ENCODE results near the gene CELA2B. TPM values are rescaled to one million over a fixed set of nuclear protein-coding genes. Genes with fewer than 3 reads are reported as not detected.

Gene CELA2B
- total RNA-seq, 2 donors from 2014 or later: not detected

DNA sequence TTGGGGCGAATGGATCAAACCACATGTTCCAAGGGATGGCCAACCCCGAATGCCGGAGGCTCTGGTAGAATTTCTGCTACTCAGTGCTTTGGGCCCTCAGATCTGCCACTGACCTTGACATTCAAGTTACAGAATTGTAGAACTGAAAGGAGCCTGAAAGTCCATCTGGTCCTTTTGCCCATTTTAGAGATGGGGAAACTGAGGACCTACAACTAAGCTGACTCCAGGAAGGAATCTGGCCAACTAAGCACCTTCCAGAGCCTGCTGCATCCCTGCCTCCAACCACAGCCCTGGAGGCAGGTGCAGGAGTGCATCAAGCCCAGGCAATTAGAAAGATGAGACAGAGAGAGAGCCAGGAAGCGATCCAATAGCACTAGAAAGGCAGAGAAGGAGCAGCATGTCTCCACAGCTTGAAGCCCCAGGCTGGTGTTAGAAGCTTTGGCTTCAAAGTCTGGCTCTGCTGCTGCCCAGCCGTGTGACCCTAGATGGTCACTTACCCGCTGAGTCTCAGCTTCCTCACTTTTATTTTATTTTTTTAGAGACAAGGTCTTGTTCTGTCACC is 38.9 kb upstream of the CELA2B start:
- no peak overlapping the region for H3K27ac ChIP-seq
- H3K27me3 ChIP-seq: no peaks in the 10 kb centered on the region
- TF ChIP-seq CTCF (IDR thresholded peaks at IDR 0.05): no peak
- H3K9me3 ChIP-seq: no peaks in the 10 kb centered on the region
- no peak overlapping the region for H3K4me3 ChIP-seq
- DNase-seq (ENCODE audit: low spot score): no peak
- H3K36me3 ChIP-seq: no peaks in the 10 kb centered on the region
- H3K4me1 ChIP-seq: no peaks in the 10 kb centered on the region

DNA sequence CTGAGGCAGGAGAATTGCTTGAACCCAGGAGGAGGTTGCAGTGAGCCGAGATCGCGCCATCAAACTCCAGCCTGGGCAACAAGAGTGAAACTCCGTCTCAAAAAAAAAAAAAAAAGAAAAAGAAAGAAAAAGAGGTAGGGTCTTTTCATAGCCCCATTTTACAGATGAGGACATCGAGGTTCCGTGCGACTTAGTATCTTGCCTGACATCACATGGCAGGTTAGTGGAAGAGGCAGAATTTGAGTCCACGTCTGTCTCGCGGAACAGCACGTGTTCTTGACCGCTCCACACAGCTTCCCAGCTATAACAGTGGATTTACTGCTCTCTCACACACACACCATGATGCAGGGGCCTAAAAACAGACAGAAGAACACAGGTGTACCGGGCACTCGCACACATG is 36.6 kb upstream of the CELA2B start:
- no peak for DNase-seq (ENCODE audit: low spot score)
- H3K9me3 ChIP-seq: no peaks in the 10 kb centered on the region
- no peaks in the 10 kb centered on the region for H3K27me3 ChIP-seq
- no peak for TF ChIP-seq CTCF (IDR thresholded peaks at IDR 0.05)
- H3K27ac ChIP-seq: no peak overlapping the region
- H3K36me3 ChIP-seq: no peaks in the 10 kb centered on the region
- H3K4me1 ChIP-seq: no peaks in the 10 kb centered on the region
- no peak overlapping the region for H3K4me3 ChIP-seq

- Histone ChIP-seq H3K27me3 (no peaks in the 10 kb centered on the region), H3K4me3 (no peak overlapping the region)
- TF ChIP-seq CTCF (IDR thresholded peaks at IDR 0.05): no peak
Observed at GRCh38 chr1:15440357-15440756, 35.5 kb upstream of the CELA2B start.

DNA sequence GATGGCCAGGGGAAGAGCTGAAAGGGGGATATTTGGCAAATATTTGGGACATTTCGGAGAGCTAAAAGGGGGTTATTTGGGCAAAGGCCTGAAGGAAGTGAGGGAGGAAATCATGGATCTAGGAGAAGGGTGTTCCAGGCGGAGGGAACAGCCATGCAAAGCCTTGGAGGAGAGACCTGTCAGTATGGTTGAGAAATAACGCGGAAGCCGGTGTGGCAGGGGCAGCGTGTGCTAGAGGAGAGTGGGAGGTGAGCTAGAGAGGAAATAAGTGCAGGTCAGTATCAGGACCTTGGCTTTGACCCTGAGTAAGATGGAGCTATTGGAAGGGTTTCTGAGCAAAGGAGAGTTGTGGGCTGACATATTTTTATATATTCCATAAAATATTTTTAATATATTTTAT is 34.7 kb upstream of the CELA2B start:
- Histone ChIP-seq H3K9me3 (no peaks in the 10 kb centered on the region), H3K4me1 (no peaks in the 10 kb centered on the region), H3K27ac (no peak overlapping the region), H3K27me3 (no peaks in the 10 kb centered on the region), H3K4me3 (no peak overlapping the region), H3K36me3 (no peaks in the 10 kb centered on the region)
- no peak for TF ChIP-seq CTCF (IDR thresholded peaks at IDR 0.05)
- DNase-seq (ENCODE audit: low spot score): no peak

More at GRCh38 chr1:15440357-15440756, 35.5 kb upstream of the CELA2B start:
- Histone ChIP-seq H3K27ac (no peak overlapping the region), H3K9me3 (no peaks in the 10 kb centered on the region), H3K36me3 (no peaks in the 10 kb centered on the region), H3K4me1 (no peaks in the 10 kb centered on the region)
- no peak for DNase-seq (ENCODE audit: low spot score)

DNA sequence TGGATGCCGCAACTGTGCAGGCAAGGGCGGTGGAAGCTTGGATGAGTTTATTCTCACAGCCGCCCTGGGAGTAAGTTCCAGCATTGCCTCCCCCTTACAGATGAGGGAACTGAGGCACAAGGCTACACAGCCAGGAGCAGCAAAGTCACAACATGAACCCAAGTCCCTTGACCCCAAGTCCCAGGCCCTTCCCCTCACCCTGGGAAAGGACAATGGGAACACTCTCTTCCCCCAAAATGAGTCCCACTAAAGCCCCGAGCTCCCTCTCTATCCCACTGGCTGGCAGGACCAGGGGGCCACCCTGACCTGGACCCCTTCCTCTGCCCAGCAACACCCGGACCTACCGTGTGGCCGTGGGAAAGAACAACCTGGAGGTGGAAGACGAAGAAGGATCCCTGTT is 33.8 kb upstream of the CELA2B start:
- no peak for DNase-seq (ENCODE audit: low spot score)
- Histone ChIP-seq H3K4me3 (no peak overlapping the region), H3K36me3 (no peaks in the 10 kb centered on the region), H3K4me1 (no peaks in the 10 kb centered on the region), H3K27ac (no peak overlapping the region), H3K27me3 (no peaks in the 10 kb centered on the region), H3K9me3 (no peaks in the 10 kb centered on the region)
- TF ChIP-seq CTCF (IDR thresholded peaks at IDR 0.05): no peak

- no peaks in the 10 kb centered on the region for H3K27me3 ChIP-seq
- H3K27ac ChIP-seq: no peak overlapping the region
- no peak for DNase-seq (ENCODE audit: low spot score)
- H3K9me3 ChIP-seq: no peaks in the 10 kb centered on the region
- no peaks in the 10 kb centered on the region for H3K36me3 ChIP-seq
- H3K4me3 ChIP-seq: no peak overlapping the region
- TF ChIP-seq CTCF (IDR thresholded peaks at IDR 0.05): no peak
- H3K4me1 ChIP-seq: no peaks in the 10 kb centered on the region
Observed at GRCh38 chr1:15442759-15443158, 33.1 kb upstream of the CELA2B start.

All from right atrium auricular region (tissue), 2 donors.